NCI-H2029 (cell line): ENCODE measurements around the gene GOLGA8F.
"Not testable (repeated sequence)": the region's sequence is repeated elsewhere in the genome, so short reads cannot be mapped to it uniquely, and the experiment has no call there.

Experiments
- DNase-seq: peaks from one replicate; lab custom pipeline; 2025; lab: John Stamatoyannopoulos, UW

The GOLGA8F gene, protein sequence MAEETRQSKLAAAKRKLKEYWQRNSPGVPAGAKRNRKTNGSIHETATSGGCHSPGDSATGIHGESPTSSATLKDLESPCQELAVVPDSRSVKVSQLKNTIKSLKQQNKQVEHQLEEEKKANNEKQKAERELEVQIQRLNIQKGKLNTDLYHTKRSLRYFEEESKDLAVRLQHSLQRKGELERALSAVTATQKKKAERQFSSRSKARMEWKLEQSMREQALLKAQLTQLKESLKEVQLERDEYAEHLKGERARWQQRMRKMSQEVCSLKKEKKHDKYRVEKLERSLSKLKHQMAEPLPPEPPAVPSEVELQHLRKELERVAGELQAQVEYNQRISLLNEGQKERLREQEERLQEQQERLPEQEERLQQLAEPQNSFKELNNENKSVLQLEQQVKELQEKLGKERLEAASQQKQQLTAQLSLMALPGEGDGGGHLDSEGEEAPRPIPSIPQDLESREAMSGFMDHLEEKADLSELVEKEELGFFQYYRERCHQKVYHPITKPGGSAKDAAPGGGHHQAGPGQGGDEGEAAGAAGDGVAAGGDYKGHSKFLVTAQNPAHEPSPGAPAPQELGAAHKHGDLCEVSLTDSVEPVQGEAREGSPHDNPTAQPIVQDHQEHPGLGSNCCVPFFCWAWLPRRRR

DNA sequence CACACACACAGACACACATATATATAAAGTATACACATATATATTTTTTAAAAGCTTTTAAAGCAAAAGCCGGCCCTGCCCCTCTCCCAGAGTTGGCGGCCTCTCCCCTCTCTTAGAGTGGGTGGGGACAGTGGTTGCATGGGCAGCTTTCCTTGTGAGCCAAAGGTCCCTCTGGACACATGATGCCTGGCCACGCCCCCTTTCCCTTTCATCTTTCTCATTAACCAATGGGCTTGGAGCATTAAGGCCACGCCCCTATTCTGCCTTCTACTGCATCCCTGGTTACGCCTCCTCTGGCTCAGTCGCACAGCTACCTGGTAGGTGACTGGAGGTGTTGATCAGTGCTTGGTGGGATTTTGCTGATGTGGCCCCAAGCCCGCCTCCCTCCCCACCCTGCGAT lies at the start of gene GOLGA8F:
Gene GOLGA8F, plus strand, starts transcription at position 301 of the 400 bp plus-strand sequence. Its CDS starts 98 bp downstream, at position 399.
- DNase-seq, result not testable (repeated sequence)

GRCh38 chr15:28357984-28358383 lies 20.5 kb upstream of the GOLGA8F start, which contains the start of gene GOLGA6L24:
Gene GOLGA6L24 (minus strand): TSS chr15:28358084. CDS start chr15:28358023, 61 bp downstream.
- DNase-seq, result not testable (repeated sequence)

DNA sequence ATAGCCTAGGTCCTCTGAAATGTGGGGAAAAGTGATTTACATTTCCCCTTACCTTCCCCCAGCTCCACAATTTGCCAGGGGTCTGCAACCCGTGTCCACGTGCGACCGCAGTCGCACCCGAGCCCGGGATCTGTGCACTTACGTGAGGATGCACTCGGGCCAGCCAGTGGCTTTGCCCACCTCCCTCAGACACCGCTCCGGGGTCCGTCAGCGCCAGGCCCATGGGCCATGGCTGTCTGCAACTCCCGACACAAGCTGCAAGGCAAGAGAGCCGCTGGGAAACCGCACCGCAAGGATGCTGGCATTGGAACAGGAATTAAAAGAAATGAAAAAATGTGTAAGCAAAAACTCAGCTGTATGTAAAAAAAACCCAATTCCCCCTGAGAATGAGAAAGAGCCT lies 13.0 kb upstream of the GOLGA8F start:
- DNase-seq, result not testable (repeated sequence)

DNA sequence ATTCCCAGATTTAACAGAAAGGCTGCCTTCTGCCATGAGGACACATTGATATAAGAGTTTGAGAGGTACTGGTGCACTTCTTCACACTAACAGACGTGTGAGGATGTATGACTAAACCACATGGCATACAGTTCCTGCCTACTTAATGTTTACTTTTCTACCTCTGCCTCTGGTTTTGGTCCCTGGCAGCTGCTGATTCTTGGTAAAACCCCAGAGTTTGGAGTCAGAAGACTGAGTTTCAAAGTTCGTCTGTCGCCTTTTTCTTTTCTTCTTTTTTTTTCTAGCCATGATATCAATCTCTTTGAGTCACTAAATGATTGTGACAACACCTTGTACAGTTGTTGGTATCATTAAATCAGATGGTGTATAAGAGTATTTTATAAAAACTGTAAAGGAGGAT lies 1.6 kb downstream of the GOLGA8F start:
- DNase-seq, result not testable (repeated sequence)

- not testable (repeated sequence) for DNase-seq
These were observed 17.6 kb downstream of the GOLGA8F start for GRCh38 chr15:28396022-28396421.

DNA sequence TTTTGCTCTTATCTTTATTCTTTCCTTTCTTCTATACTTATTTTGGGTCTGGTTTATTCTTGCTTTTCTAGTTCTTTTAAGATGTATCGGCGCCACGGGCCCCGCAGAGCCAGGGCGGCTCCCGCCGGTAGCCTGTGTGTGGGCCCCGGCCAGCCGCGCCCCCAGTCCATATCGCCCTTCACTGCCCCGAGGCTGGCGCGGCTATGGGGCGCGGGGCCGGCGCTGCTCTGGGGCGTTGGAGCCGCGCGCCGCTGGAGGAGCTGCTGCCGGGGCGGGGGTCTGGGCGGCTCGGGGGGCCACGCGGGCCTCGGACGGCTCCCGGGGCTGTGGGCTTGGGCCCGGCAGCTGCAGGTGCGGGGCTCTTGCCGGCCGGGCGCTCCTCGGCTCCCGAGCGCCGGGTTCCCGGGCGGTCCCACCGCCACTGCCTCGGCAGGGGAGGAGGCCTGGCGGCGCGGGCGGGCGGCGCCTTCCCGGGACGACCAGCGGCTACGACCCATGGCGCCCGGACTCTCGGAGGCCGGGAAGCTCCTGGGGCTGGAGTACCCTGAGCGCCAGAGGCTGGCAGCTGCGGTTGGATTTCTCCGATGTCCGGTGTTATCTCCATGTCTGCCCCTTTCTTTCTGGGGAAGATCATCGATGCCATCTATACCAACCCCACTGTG lies 24.4 kb downstream of the GOLGA8F start:
- DNase-seq, result not testable (repeated sequence)

GRCh38 chr15:28420470-28420869 lies 42.0 kb downstream of the GOLGA8F start:
- DNase-seq, result not testable (repeated sequence)

DNA sequence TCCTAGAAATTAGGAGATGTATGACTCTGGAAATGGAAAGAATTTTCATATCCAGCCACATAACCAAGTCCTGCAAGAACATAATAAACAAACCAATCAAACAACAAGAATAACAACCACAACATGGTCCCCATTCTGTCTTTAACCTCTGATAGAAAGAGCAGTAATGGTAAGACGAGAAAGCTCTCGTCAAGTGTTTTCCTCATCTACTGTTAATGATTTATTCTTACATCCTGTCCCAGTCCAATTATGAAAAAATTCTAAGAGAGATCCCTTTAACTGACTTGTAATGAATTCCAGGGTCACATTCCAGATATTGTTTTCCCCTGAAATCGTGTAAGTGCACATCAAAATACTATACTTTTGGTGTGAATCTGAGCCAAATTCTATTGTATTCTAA lies 57.1 kb downstream of the GOLGA8F start:
- not testable (repeated sequence) for DNase-seq
